ENCODE measurements around the gene BMP7.

GRCh38 chr20:57215426-57215825 lies 51.0 kb downstream of the BMP7 start:
- no peak for TF ChIP-seq POLR2A (IDR thresholded peaks at IDR 0.05)
- TF ChIP-seq CTCF (IDR thresholded peaks at IDR 0.05 in 8 of 11, conservative IDR thresholded peaks at IDR 0.05 in 3 of 11): no peak

All from spleen (tissue), 7 donors.